ENCODE results near the gene TNRC18.

- TF ChIP-seq CTCF (IDR thresholded peaks at IDR 0.05) (no peak), POLR2A (IDR thresholded peaks at IDR 0.05) (no peak), POLR2AphosphoS5 (IDR thresholded peaks at IDR 0.05) (no peak), EP300 (IDR thresholded peaks at IDR 0.05) (no peak)
These were observed 49.2 kb downstream of the TNRC18 start for GRCh38 chr7:5374464-5374863.
